SK-N-SH (cell line): ENCODE results near the gene BBIP1. TPM values are rescaled to one million over a fixed set of nuclear protein-coding genes. Genes with fewer than 3 reads are reported as not detected.

Source experiments
- CTCF ChIA-PET: fragments of 300-600, 350-600 bp; formaldehyde crosslinking; extraction: SDS; loops from one replicate; lab custom pipeline; 2021; lab: Yijun Ruan, JAX
- POLR2A ChIA-PET: fragments of 350-600 bp; sonication (Branson Sonifier 250); formaldehyde crosslinking; extraction: SDS; loops from one replicate; lab custom pipeline; 2020; ENCODE audit warnings: antibody characterized with exemption, inconsistent platforms; lab: Yijun Ruan, JAX
- DNase-seq: peaks from one replicate; pipeline ENCODE4 v3.0.0; 2012
- H2AFZ ChIP-seq: fragments of 200-600 bp; sonication (generic); 2 replicates; pipeline ENCODE4 v1.8.1; 2016; ENCODE audit warnings: antibody characterized with exemption, mild to moderate bottlenecking, low read depth
- H3F3A ChIP-seq: fragments of 200-600 bp; sonication (generic); replicated peaks from 2 replicates; pipeline ENCODE3; 2016; ENCODE audit warnings: antibody characterized with exemption, mild to moderate bottlenecking; ENCODE audit not compliant: insufficient read depth
- H3K27ac ChIP-seq, 2 experiments: fragments of 200-500 bp in 1 of 2; fragments of 200-600 bp in 1 of 2; sonication (Bioruptor generic) in 1 of 2; sonication (generic), shearing (Covaris generic) in 1 of 2; 2 replicates each; pipeline versions ENCODE4 v1.5.1 to v1.6.1; 2014 to 2016; ENCODE audit warnings: low read depth in 2 of 2, inconsistent platforms in 1 of 2, low read length in 1 of 2, mild to moderate bottlenecking in 1 of 2, mixed read lengths in 1 of 2
- H3K27me3 ChIP-seq: fragments of 200-600 bp; sonication (generic), shearing (Covaris generic); 2 replicates; pipeline ENCODE4 v1.6.1; 2016; ENCODE audit warnings: mixed run types; ENCODE audit not compliant: insufficient read depth
- H3K36me3 ChIP-seq, 2 experiments: fragments of 200-500 bp in 1 of 2; fragments of 200-600 bp in 1 of 2; sonication (Bioruptor generic) in 1 of 2; sonication (generic) in 1 of 2; replicated peaks in 1 of 2; 2 replicates each; pipeline versions ENCODE3 to v1.5.1; 2014 to 2016; ENCODE audit warnings: low read length in 1 of 2, mild to moderate bottlenecking in 1 of 2; ENCODE audit not compliant: insufficient read depth in 2 of 2, control insufficient read depth in 1 of 2
- H3K4me1 ChIP-seq, 2 experiments: fragments of 200-500 bp in 1 of 2; fragments of 200-600 bp in 1 of 2; sonication (Bioruptor generic) in 1 of 2; sonication (generic), shearing (Covaris generic) in 1 of 2; 2 replicates each; pipeline versions ENCODE4 v1.5.1 to v1.6.1; 2014 to 2016; ENCODE audit warnings: low read depth in 1 of 2, low read length in 1 of 2, mixed run types in 1 of 2; ENCODE audit not compliant: insufficient read depth in 2 of 2, control insufficient read depth in 1 of 2
- H3K4me2 ChIP-seq: fragments of 200-600 bp; sonication (generic), shearing (Covaris generic); 2 replicates; pipeline ENCODE4 v1.6.1; 2017; ENCODE audit warnings: mixed run types
- H3K4me3 ChIP-seq, 2 experiments: fragments of 200-500 bp in 1 of 2; fragments of 200-600 bp in 1 of 2; sonication (Bioruptor generic) in 1 of 2; sonication (generic), shearing (Covaris generic) in 1 of 2; 2 replicates each; pipeline versions ENCODE4 v1.5.1 to v1.8.1; 2014 to 2016; ENCODE audit warnings: low read depth in 2 of 2, inconsistent platforms in 1 of 2, low read length in 1 of 2, mild to moderate bottlenecking in 1 of 2, mixed read lengths in 1 of 2, moderate library complexity in 1 of 2
- H3K79me2 ChIP-seq: fragments of 200-600 bp; sonication (generic); 2 replicates; pipeline ENCODE4 v1.8.1; 2017; ENCODE audit warnings: mild to moderate bottlenecking; ENCODE audit not compliant: insufficient read depth
- H3K9ac ChIP-seq: fragments of 200-600 bp; sonication (generic); 2 replicates; pipeline ENCODE4 v1.6.1; 2017; ENCODE audit warnings: mixed run types
- H3K9me2 ChIP-seq: fragments of 200-600 bp; sonication (generic); 2 replicates; pipeline ENCODE4 v1.6.1; 2017; ENCODE audit warnings: mixed run types
- H3K9me3 ChIP-seq: fragments of 200-600 bp; sonication (generic); 2 replicates; pipeline ENCODE4 v1.6.1; 2017; ENCODE audit warnings: mixed run types, mild to moderate bottlenecking, moderate library complexity
- H4K20me1 ChIP-seq: fragments of 200-600 bp; sonication (generic); 2 replicates; pipeline ENCODE4 v1.6.1; 2017; ENCODE audit warnings: mild to moderate bottlenecking, mixed run types; ENCODE audit not compliant: insufficient read depth
- FOSL2 ChIP-seq: IDR thresholded peaks from 2 replicates; pipeline ENCODE4 v1.4.0; 2012; ENCODE audit warnings: low read depth, mild to moderate bottlenecking, moderate library complexity, borderline replicate concordance
- FOXJ3 ChIP-seq: sonication (generic); formaldehyde crosslinking; IDR thresholded peaks from 2 replicates; pipeline ENCODE4 v1.5.1; 2020; ENCODE audit warnings: mild to moderate bottlenecking, missing genetic modification reagents
- FOXM1 ChIP-seq: IDR thresholded peaks from 2 replicates; pipeline ENCODE4 v1.4.0; 2012; ENCODE audit warnings: low read depth, mild to moderate bottlenecking
- GABPA ChIP-seq: IDR thresholded peaks from 2 replicates; pipeline ENCODE4 v1.4.0; 2012; ENCODE audit warnings: low read depth, mild to moderate bottlenecking
- GATA2 ChIP-seq: sonication (generic); formaldehyde crosslinking; IDR thresholded peaks from 2 replicates; pipeline ENCODE4 v1.5.0; 2020; ENCODE audit warnings: mild to moderate bottlenecking, missing genetic modification reagents
- MXI1 ChIP-seq: IDR thresholded peaks from 2 replicates; pipeline ENCODE4 v1.6.1; 2012; ENCODE audit warnings: mild to moderate bottlenecking, low read depth, low read length, improper control_type of control experiment
- NFIC ChIP-seq: IDR thresholded peaks from 2 replicates; pipeline ENCODE4 v1.4.0; 2012; ENCODE audit warnings: borderline replicate concordance
- POLR2AphosphoS5 ChIP-seq: IDR thresholded peaks from 2 replicates; pipeline ENCODE4 v1.6.1; 2012; ENCODE audit warnings: low read depth, low read length
- RCOR1 ChIP-seq: fragments of 150-350 bp; IDR thresholded peaks from 2 replicates; pipeline ENCODE4 v1.6.1; 2017; ENCODE audit warnings: antibody characterized with exemption, low read length
- SIN3A ChIP-seq: IDR thresholded peaks from 2 replicates; pipeline ENCODE4 v1.6.1; 2012; ENCODE audit warnings: low read depth, mild to moderate bottlenecking, low read length, moderate library complexity, borderline replicate concordance
- SMC3 ChIP-seq: IDR thresholded peaks from 2 replicates; pipeline ENCODE4 v1.6.1; 2012; ENCODE audit warnings: low read depth, low read length, improper control_type of control experiment
- TAF1 ChIP-seq: IDR thresholded peaks from 2 replicates; pipeline ENCODE4 v1.6.1; 2012; ENCODE audit warnings: low read depth, mild to moderate bottlenecking, low read length, moderate library complexity, borderline replicate concordance
- USF2 ChIP-seq: fragments of 150-350 bp; IDR thresholded peaks from 2 replicates; pipeline ENCODE4 v1.6.1; 2017; ENCODE audit warnings: antibody characterized with exemption, low read length, low read depth, borderline replicate concordance
- YY1 ChIP-seq: IDR thresholded peaks from 2 replicates; pipeline ENCODE4 v1.4.0; 2012; ENCODE audit warnings: low read depth, mild to moderate bottlenecking
- ZBTB33 ChIP-seq: IDR thresholded peaks from 2 replicates; pipeline ENCODE4 v1.4.0; 2012; ENCODE audit warnings: low read depth, borderline replicate concordance
- WGBS: methylation state at CpG from one replicate; pipeline ENCODE4 v1.1.6; 2017; ENCODE audit warnings: low lambda C conversion rate; 5-methylcytosine and 5-hydroxymethylcytosine counted together
- polyA plus RNA-seq, 3 experiments: library from polyadenylated mRNA; depleted of rRNA; stranded (reverse); fragments of >200 nt; gene quantifications; 2 replicates each; pipeline ENCODE4 v1.2.3, GENCODE V29; 2012
- TF ChIP-seq, protein P1 (sequence below): IDR thresholded peaks from 2 replicates; pipeline ENCODE4 v1.6.1; 2012; ENCODE audit warnings: mild to moderate bottlenecking, low read depth, low read length, moderate library complexity

BBIP1 gene
- polyA plus RNA-seq, 1 of the 3 experiments (the other 2 are of a cell fraction): 16.2 TPM

GRCh38 chr10:110967645-110968044, 48.7 kb upstream of the BBIP1 start (continued):
- TF ChIP-seq, protein P1, sequence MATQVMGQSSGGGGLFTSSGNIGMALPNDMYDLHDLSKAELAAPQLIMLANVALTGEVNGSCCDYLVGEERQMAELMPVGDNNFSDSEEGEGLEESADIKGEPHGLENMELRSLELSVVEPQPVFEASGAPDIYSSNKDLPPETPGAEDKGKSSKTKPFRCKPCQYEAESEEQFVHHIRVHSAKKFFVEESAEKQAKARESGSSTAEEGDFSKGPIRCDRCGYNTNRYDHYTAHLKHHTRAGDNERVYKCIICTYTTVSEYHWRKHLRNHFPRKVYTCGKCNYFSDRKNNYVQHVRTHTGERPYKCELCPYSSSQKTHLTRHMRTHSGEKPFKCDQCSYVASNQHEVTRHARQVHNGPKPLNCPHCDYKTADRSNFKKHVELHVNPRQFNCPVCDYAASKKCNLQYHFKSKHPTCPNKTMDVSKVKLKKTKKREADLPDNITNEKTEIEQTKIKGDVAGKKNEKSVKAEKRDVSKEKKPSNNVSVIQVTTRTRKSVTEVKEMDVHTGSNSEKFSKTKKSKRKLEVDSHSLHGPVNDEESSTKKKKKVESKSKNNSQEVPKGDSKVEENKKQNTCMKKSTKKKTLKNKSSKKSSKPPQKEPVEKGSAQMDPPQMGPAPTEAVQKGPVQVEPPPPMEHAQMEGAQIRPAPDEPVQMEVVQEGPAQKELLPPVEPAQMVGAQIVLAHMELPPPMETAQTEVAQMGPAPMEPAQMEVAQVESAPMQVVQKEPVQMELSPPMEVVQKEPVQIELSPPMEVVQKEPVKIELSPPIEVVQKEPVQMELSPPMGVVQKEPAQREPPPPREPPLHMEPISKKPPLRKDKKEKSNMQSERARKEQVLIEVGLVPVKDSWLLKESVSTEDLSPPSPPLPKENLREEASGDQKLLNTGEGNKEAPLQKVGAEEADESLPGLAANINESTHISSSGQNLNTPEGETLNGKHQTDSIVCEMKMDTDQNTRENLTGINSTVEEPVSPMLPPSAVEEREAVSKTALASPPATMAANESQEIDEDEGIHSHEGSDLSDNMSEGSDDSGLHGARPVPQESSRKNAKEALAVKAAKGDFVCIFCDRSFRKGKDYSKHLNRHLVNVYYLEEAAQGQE: no peak
- no peak for TF ChIP-seq POLR2AphosphoS5
- no peak for TF ChIP-seq GATA2 (CRISPR knock-in tag)
- TF ChIP-seq FOSL2: no peak
- TF ChIP-seq SIN3A: no peak
- no peak for TF ChIP-seq NFIC
- no peak for TF ChIP-seq MXI1
- no peak for TF ChIP-seq FOXJ3 (CRISPR knock-in tag)

- no peaks in the 10 kb centered on the region for H3F3A ChIP-seq
- WGBS: 92% methylated on average over 3 of the region's 3 CpGs
- H3K4me2 ChIP-seq: no peak overlapping the region
- H3K4me3 ChIP-seq: no peak overlapping the region
- peaks cover 0 to 11% of the 10 kb centered on the region in 2 experiments; a peak in 1 of 4 replicates for H3K4me1 ChIP-seq
- no peak overlapping the region for H3K27ac ChIP-seq
- no peak for DNase-seq
- ChIA-PET POLR2A (no interaction called here), CTCF (no interaction called here)
- H4K20me1 ChIP-seq: peaks cover 33% of the 10 kb centered on the region
- no peak overlapping the region for H3K9ac ChIP-seq
- no peaks in the 10 kb centered on the region for H3K9me2 ChIP-seq
- peaks cover 94% of the 10 kb centered on the region for H3K79me2 ChIP-seq
- H2AFZ ChIP-seq: no peak overlapping the region
- TF ChIP-seq FOSL2 (no peak), YY1 (no peak), MXI1 (no peak), GATA2 (CRISPR knock-in tag) (no peak), FOXM1 (no peak), GABPA (no peak), ZBTB33 (no peak), SMC3 (no peak), SIN3A (no peak), USF2 (no peak), RCOR1 (no peak), TAF1 (no peak)
- TF ChIP-seq, protein P1: no peak
- H3K9me3 ChIP-seq: no peaks in the 10 kb centered on the region
- peaks cover 11 to 38% of the 10 kb centered on the region in 2 experiments for H3K36me3 ChIP-seq
- H3K27me3 ChIP-seq: no peaks in the 10 kb centered on the region
These were observed 48.1 kb upstream of the BBIP1 start for GRCh38 chr10:110967009-110967630.
